Epithelial cell of esophagus (primary cell): Measurements from ENCODE around the gene PRPH2.
"Not testable (repeated sequence)": the region's sequence is repeated elsewhere in the genome, so short reads cannot be mapped to it uniquely, and the experiment has no call there.

Source experiments
- DNase-seq: peaks from one replicate; pipeline ENCODE4 v3.0.0; 2010; ENCODE audit warnings: low read depth
- H3K4me3 ChIP-seq: 2 replicates; pipeline ENCODE4 v1.5.1; 2011; ENCODE audit warnings: mild to moderate bottlenecking, low read length, control low read depth
- CTCF ChIP-seq: IDR thresholded peaks from 2 replicates; pipeline ENCODE4 v1.5.1; 2011; ENCODE audit warnings: low read depth, mild to moderate bottlenecking, low read length, control low read depth, inconsistent platforms; ENCODE audit not compliant: insufficient read depth; ENCODE audit errors: missing control alignments

Gene PRPH2

GRCh38 chr6:42742116-42742894 is 19.9 kb upstream of the PRPH2 start:
- DNase-seq, result peak; percentile 80
- no peak overlapping the region for H3K4me3 ChIP-seq
- peak; percentile 17 for TF ChIP-seq CTCF

- H3K4me3 ChIP-seq, result no peak overlapping the region
- DNase-seq, result no peak
- TF ChIP-seq CTCF, result no peak
Measured at GRCh38 chr6:42740725-42741124, 18.3 kb upstream of the PRPH2 start.

GRCh38 chr6:42735976-42736375 is 13.6 kb upstream of the PRPH2 start:
- no peak overlapping the region for H3K4me3 ChIP-seq
- TF ChIP-seq CTCF, result no peak
- no peak for DNase-seq

GRCh38 chr6:42733867-42734481 is 11.6 kb upstream of the PRPH2 start:
- DNase-seq, H3K4me3 ChIP-seq: not testable (repeated sequence)

- no peak overlapping the region for H3K4me3 ChIP-seq
- peak; percentile 39 for DNase-seq
- TF ChIP-seq CTCF, result no peak
Measured at GRCh38 chr6:42729731-42730130, 7.3 kb upstream of the PRPH2 start.

GRCh38 chr6:42727627-42728026 is 5.2 kb upstream of the PRPH2 start:
- no peak for TF ChIP-seq CTCF
- DNase-seq, result no peak
- no peak overlapping the region for H3K4me3 ChIP-seq

- DNase-seq, result no peak
- TF ChIP-seq CTCF, result no peak
- peak overlapping the region; percentile 47 for H3K4me3 ChIP-seq
Measured at GRCh38 chr6:42727087-42727611, 4.8 kb upstream of the PRPH2 start.
